SK-N-SH (cell line): ENCODE measurements around the gene PCYT2. TPM values are rescaled to one million over a fixed set of nuclear protein-coding genes. Genes with fewer than 3 reads are reported as not detected.

Experiments used
- CTCF ChIA-PET: fragments of 300-600, 350-600 bp; formaldehyde crosslinking; extraction: SDS; loops from one replicate; lab custom pipeline; 2021; lab: Yijun Ruan, JAX
- POLR2A ChIA-PET: fragments of 350-600 bp; sonication (Branson Sonifier 250); formaldehyde crosslinking; extraction: SDS; loops from one replicate; lab custom pipeline; 2020; ENCODE audit warnings: antibody characterized with exemption, inconsistent platforms; lab: Yijun Ruan, JAX
- DNase-seq: peaks from one replicate; pipeline ENCODE4 v3.0.0; 2012
- H2AFZ ChIP-seq: fragments of 200-600 bp; sonication (generic); 2 replicates; pipeline ENCODE4 v1.8.1; 2016; ENCODE audit warnings: antibody characterized with exemption, mild to moderate bottlenecking, low read depth
- H3F3A ChIP-seq: fragments of 200-600 bp; sonication (generic); replicated peaks from 2 replicates; pipeline ENCODE3; 2016; ENCODE audit warnings: antibody characterized with exemption, mild to moderate bottlenecking; ENCODE audit not compliant: insufficient read depth
- H3K27ac ChIP-seq, 2 experiments: fragments of 200-500 bp in 1 of 2; fragments of 200-600 bp in 1 of 2; sonication (Bioruptor generic) in 1 of 2; sonication (generic), shearing (Covaris generic) in 1 of 2; 2 replicates each; pipeline versions ENCODE4 v1.5.1 to v1.6.1; 2014 to 2016; ENCODE audit warnings: low read depth in 2 of 2, inconsistent platforms in 1 of 2, low read length in 1 of 2, mild to moderate bottlenecking in 1 of 2, mixed read lengths in 1 of 2
- H3K27me3 ChIP-seq: fragments of 200-600 bp; sonication (generic), shearing (Covaris generic); 2 replicates; pipeline ENCODE4 v1.6.1; 2016; ENCODE audit warnings: mixed run types; ENCODE audit not compliant: insufficient read depth
- H3K36me3 ChIP-seq, 2 experiments: fragments of 200-500 bp in 1 of 2; fragments of 200-600 bp in 1 of 2; sonication (Bioruptor generic) in 1 of 2; sonication (generic) in 1 of 2; replicated peaks in 1 of 2; 2 replicates each; pipeline versions ENCODE3 to v1.5.1; 2014 to 2016; ENCODE audit warnings: low read length in 1 of 2, mild to moderate bottlenecking in 1 of 2; ENCODE audit not compliant: insufficient read depth in 2 of 2, control insufficient read depth in 1 of 2
- H3K4me1 ChIP-seq, 2 experiments: fragments of 200-500 bp in 1 of 2; fragments of 200-600 bp in 1 of 2; sonication (Bioruptor generic) in 1 of 2; sonication (generic), shearing (Covaris generic) in 1 of 2; 2 replicates each; pipeline versions ENCODE4 v1.5.1 to v1.6.1; 2014 to 2016; ENCODE audit warnings: low read depth in 1 of 2, low read length in 1 of 2, mixed run types in 1 of 2; ENCODE audit not compliant: insufficient read depth in 2 of 2, control insufficient read depth in 1 of 2
- H3K4me2 ChIP-seq: fragments of 200-600 bp; sonication (generic), shearing (Covaris generic); 2 replicates; pipeline ENCODE4 v1.6.1; 2017; ENCODE audit warnings: mixed run types
- H3K4me3 ChIP-seq, 2 experiments: fragments of 200-500 bp in 1 of 2; fragments of 200-600 bp in 1 of 2; sonication (Bioruptor generic) in 1 of 2; sonication (generic), shearing (Covaris generic) in 1 of 2; 2 replicates each; pipeline versions ENCODE4 v1.5.1 to v1.8.1; 2014 to 2016; ENCODE audit warnings: low read depth in 2 of 2, inconsistent platforms in 1 of 2, low read length in 1 of 2, mild to moderate bottlenecking in 1 of 2, mixed read lengths in 1 of 2, moderate library complexity in 1 of 2
- H3K79me2 ChIP-seq: fragments of 200-600 bp; sonication (generic); 2 replicates; pipeline ENCODE4 v1.8.1; 2017; ENCODE audit warnings: mild to moderate bottlenecking; ENCODE audit not compliant: insufficient read depth
- H3K9ac ChIP-seq: fragments of 200-600 bp; sonication (generic); 2 replicates; pipeline ENCODE4 v1.6.1; 2017; ENCODE audit warnings: mixed run types
- H3K9me2 ChIP-seq: fragments of 200-600 bp; sonication (generic); 2 replicates; pipeline ENCODE4 v1.6.1; 2017; ENCODE audit warnings: mixed run types
- H3K9me3 ChIP-seq: fragments of 200-600 bp; sonication (generic); 2 replicates; pipeline ENCODE4 v1.6.1; 2017; ENCODE audit warnings: mixed run types, mild to moderate bottlenecking, moderate library complexity
- H4K20me1 ChIP-seq: fragments of 200-600 bp; sonication (generic); 2 replicates; pipeline ENCODE4 v1.6.1; 2017; ENCODE audit warnings: mild to moderate bottlenecking, mixed run types; ENCODE audit not compliant: insufficient read depth
- CHD2 ChIP-seq: fragments of 150-350 bp; IDR thresholded peaks from 2 replicates; pipeline ENCODE4 v1.6.1; 2018; ENCODE audit warnings: low read length; ENCODE audit not compliant: partially characterized antibody
- CTCF ChIP-seq: fragments of 200-600 bp; sonication (generic); IDR thresholded peaks from 2 replicates; pipeline ENCODE4 v1.6.1; 2017; ENCODE audit warnings: antibody characterized with exemption, mild to moderate bottlenecking, moderate library complexity
- EZH2phosphoT487 ChIP-seq: fragments of 200-600 bp; sonication (generic); IDR thresholded peaks from 2 replicates; pipeline ENCODE4 v1.6.1; 2017; ENCODE audit warnings: low read depth, mixed run types, mild to moderate bottlenecking, antibody characterized with exemption, moderate library complexity, borderline replicate concordance
- FOXJ3 ChIP-seq: sonication (generic); formaldehyde crosslinking; IDR thresholded peaks from 2 replicates; pipeline ENCODE4 v1.5.1; 2020; ENCODE audit warnings: mild to moderate bottlenecking, missing genetic modification reagents
- JUND ChIP-seq: IDR thresholded peaks from 2 replicates; pipeline ENCODE4 v1.4.0; 2012
- MEF2A ChIP-seq: IDR thresholded peaks from 2 replicates; pipeline ENCODE4 v1.4.0; 2012; ENCODE audit warnings: low read depth, borderline replicate concordance
- NFIC ChIP-seq: IDR thresholded peaks from 2 replicates; pipeline ENCODE4 v1.4.0; 2012; ENCODE audit warnings: borderline replicate concordance
- NRF1 ChIP-seq: IDR thresholded peaks from 2 replicates; pipeline ENCODE4 v1.6.1; 2012; ENCODE audit warnings: low read depth, mild to moderate bottlenecking, low read length
- PBX3 ChIP-seq: IDR thresholded peaks from 2 replicates; pipeline ENCODE4; 2012
- POLR2AphosphoS5 ChIP-seq: IDR thresholded peaks from 2 replicates; pipeline ENCODE4 v1.6.1; 2012; ENCODE audit warnings: low read depth, low read length
- RCOR1 ChIP-seq: fragments of 150-350 bp; IDR thresholded peaks from 2 replicates; pipeline ENCODE4 v1.6.1; 2017; ENCODE audit warnings: antibody characterized with exemption, low read length
- RFX5 ChIP-seq: IDR thresholded peaks from 2 replicates; pipeline ENCODE4 v1.6.1; 2012; ENCODE audit warnings: mild to moderate bottlenecking, improper control_type of control experiment, low read length
- TAF1 ChIP-seq: IDR thresholded peaks from 2 replicates; pipeline ENCODE4 v1.6.1; 2012; ENCODE audit warnings: low read depth, mild to moderate bottlenecking, low read length, moderate library complexity, borderline replicate concordance
- WGBS: methylation state at CpG from one replicate; pipeline ENCODE4 v1.1.6; 2017; ENCODE audit warnings: low lambda C conversion rate; 5-methylcytosine and 5-hydroxymethylcytosine counted together
- polyA plus RNA-seq, 3 experiments: library from polyadenylated mRNA; depleted of rRNA; stranded (reverse); fragments of >200 nt; gene quantifications; 2 replicates each; pipeline ENCODE4 v1.2.3, GENCODE V29; 2012
- TF ChIP-seq, protein P1 (sequence below): IDR thresholded peaks from 2 replicates; pipeline ENCODE4 v1.4.0; 2012; ENCODE audit warnings: low read depth
- TF ChIP-seq, protein P2 (sequence below): IDR thresholded peaks from 2 replicates; pipeline ENCODE4 v1.6.1; 2012; ENCODE audit warnings: mild to moderate bottlenecking, low read depth, low read length, moderate library complexity

The PCYT2 gene
- polyA plus RNA-seq, 1 of the 3 experiments (the other 2 are of a cell fraction): 46.2 TPM

DNA sequence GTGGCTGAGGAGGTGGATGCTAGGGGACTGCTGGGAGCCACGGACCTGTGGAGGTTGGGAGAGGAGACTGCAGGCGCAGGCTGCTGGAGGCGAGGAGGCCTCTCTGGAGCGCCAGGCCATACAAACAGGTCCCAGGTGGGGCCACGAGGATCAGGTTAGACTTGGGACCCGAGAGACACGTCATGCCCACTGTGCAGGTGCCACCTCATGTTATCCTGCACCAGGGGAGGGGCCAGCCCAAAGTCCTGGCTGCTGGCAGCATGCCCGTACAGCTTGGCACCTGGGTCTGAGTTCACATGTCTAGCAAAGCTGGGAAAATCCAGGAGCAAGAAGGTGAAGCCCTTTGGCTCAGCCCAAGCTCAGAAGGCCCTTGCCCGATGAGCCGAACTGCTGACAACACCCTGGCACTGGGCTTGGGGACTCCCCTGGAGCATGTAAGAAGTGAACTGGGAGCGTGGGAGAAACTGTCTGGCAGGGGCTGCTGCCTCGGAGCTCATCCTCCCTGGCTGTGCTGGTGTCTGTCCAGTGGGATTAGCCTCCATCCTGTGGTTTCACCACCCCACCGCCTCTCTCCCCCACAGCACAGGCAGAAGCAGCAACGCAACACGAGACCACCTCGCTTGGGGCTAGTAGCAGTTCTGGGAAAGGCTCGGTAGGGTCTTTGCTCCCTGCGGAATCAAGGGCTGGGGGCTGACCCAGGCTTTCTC is 45.3 kb downstream of the PCYT2 start:
- POLR2A ChIA-PET: interaction anchor here (0.5 to 2.2 kb wide), 15 partner anchors 8 to 245 kb away, joined by 3 to 13 read pairs (median 4); partner anchors contain the start of genes MCRIP1 and SLC25A10
- 85% methylated on average over 13 of the region's 18 CpGs for WGBS

GRCh38 chr17:81865358-81865732 is 45.9 kb downstream of the PCYT2 start:
- no peak overlapping the region for H3K4me2 ChIP-seq
- no peak overlapping the region for H3K4me3 ChIP-seq
- 93% methylated on average over 8 of the region's 8 CpGs for WGBS
- CTCF ChIA-PET: interaction anchor here (0.9 to 1.7 kb wide), 4 partner anchors 13 to 165 kb away, joined by 3 to 4 read pairs (median 4); no protein-coding TSS in a partner anchor
- peaks cover 28 to 63% of the 10 kb centered on the region in 2 experiments; a peak in 3 of 4 replicates for H3K4me1 ChIP-seq
- H3K9me2 ChIP-seq: no peaks in the 10 kb centered on the region
- peaks cover 76% of the 10 kb centered on the region for H3K79me2 ChIP-seq
- TF ChIP-seq CHD2: no peak
- TF ChIP-seq TAF1: no peak
- TF ChIP-seq NRF1: no peak
- TF ChIP-seq, protein P1, sequence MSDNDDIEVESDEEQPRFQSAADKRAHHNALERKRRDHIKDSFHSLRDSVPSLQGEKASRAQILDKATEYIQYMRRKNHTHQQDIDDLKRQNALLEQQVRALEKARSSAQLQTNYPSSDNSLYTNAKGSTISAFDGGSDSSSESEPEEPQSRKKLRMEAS: no peak
- TF ChIP-seq RFX5: no peak
- TF ChIP-seq CTCF: no peak
- no peak for TF ChIP-seq MEF2A
- no peak for TF ChIP-seq FOXJ3 (CRISPR knock-in tag)
- TF ChIP-seq PBX3: no peak
- TF ChIP-seq EZH2phosphoT487: no peak
- TF ChIP-seq JUND: no peak
- TF ChIP-seq RCOR1: no peak
- peaks cover 38 to 54% of the 10 kb centered on the region in 2 experiments for H3K36me3 ChIP-seq
- H2AFZ ChIP-seq: no peak overlapping the region
- DNase-seq: no peak
- no peaks in the 10 kb centered on the region for H3K27me3 ChIP-seq
- H3K27ac ChIP-seq: peak overlapping the region; percentile 86 to 95; a peak in 2 of 4 replicates
- H3K9me3 ChIP-seq: no peaks in the 10 kb centered on the region
- POLR2A ChIA-PET: interaction anchor here (0.6 to 2.2 kb wide), 10 partner anchors 9 to 152 kb away, joined by 3 to 13 read pairs (median 4); partner anchors contain the start of genes MCRIP1 and SLC25A10
- peaks cover 55% of the 10 kb centered on the region for H4K20me1 ChIP-seq
- no peak overlapping the region for H3K9ac ChIP-seq
- peaks cover 69% of the 10 kb centered on the region for H3F3A ChIP-seq

More for the DNA sequence above, 45.3 kb downstream of the PCYT2 start:
- no peak overlapping the region for H2AFZ ChIP-seq
- TF ChIP-seq, protein P2, sequence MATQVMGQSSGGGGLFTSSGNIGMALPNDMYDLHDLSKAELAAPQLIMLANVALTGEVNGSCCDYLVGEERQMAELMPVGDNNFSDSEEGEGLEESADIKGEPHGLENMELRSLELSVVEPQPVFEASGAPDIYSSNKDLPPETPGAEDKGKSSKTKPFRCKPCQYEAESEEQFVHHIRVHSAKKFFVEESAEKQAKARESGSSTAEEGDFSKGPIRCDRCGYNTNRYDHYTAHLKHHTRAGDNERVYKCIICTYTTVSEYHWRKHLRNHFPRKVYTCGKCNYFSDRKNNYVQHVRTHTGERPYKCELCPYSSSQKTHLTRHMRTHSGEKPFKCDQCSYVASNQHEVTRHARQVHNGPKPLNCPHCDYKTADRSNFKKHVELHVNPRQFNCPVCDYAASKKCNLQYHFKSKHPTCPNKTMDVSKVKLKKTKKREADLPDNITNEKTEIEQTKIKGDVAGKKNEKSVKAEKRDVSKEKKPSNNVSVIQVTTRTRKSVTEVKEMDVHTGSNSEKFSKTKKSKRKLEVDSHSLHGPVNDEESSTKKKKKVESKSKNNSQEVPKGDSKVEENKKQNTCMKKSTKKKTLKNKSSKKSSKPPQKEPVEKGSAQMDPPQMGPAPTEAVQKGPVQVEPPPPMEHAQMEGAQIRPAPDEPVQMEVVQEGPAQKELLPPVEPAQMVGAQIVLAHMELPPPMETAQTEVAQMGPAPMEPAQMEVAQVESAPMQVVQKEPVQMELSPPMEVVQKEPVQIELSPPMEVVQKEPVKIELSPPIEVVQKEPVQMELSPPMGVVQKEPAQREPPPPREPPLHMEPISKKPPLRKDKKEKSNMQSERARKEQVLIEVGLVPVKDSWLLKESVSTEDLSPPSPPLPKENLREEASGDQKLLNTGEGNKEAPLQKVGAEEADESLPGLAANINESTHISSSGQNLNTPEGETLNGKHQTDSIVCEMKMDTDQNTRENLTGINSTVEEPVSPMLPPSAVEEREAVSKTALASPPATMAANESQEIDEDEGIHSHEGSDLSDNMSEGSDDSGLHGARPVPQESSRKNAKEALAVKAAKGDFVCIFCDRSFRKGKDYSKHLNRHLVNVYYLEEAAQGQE: no peak
- TF ChIP-seq NFIC: peak; percentile 22; the same call in 1 of the 2 replicates
- no peak for TF ChIP-seq CHD2
- TF ChIP-seq EZH2phosphoT487: no peak
- TF ChIP-seq NRF1: no peak
- peak; percentile 58; the same call in 1 of the 2 replicates for TF ChIP-seq POLR2AphosphoS5
- TF ChIP-seq, all 33 proteins: peak for 2
- Histone ChIP-seq H3K9ac (no peak overlapping the region), H3K4me2 (no peak overlapping the region), H3K27me3 (no peaks in the 10 kb centered on the region), H3K4me1 (peaks cover 28 to 63% of the 10 kb centered on the region in 2 experiments; a peak in 3 of 4 replicates), H3K4me3 (no peak overlapping the region), H3K9me3 (no peaks in the 10 kb centered on the region), H3K36me3 (peaks cover 38 to 54% of the 10 kb centered on the region in 2 experiments), H3K79me2 (peaks cover 80% of the 10 kb centered on the region), H3F3A (peaks cover 72% of the 10 kb centered on the region), H3K27ac (peak overlapping the region; percentile 86 to 95), H3K9me2 (no peaks in the 10 kb centered on the region), H4K20me1 (peaks cover 55% of the 10 kb centered on the region)
- CTCF ChIA-PET: interaction anchor here (0.7 to 5.1 kb wide), 10 partner anchors 14 to 164 kb away, joined by 3 to 32 read pairs (median 4); partner anchors contain the start of genes MAFG and NOTUM
- DNase-seq: peak; percentile 23
